RPMI7951 (cell line): Measurements from ENCODE around the gene MORC1. TPM values are rescaled to one million over a fixed set of nuclear protein-coding genes. Genes with fewer than 3 reads are reported as not detected.
"Not testable (repeated sequence)": the region's sequence is repeated elsewhere in the genome, so short reads cannot be mapped to it uniquely, and the experiment has no call there.

Source experiments
- DNase-seq: peaks from one replicate; pipeline ENCODE4 v3.0.0-alpha.2; 2012; ENCODE audit warnings: low read depth
- total RNA-seq: library from RNA; depleted of rRNA; stranded (reverse); fragments of >200 nt; shearing (Covaris generic); gene quantifications from 2 replicates; pipeline ENCODE4 v1.2.3, GENCODE V29; 2014

The MORC1 gene
- total RNA-seq, 1 experiment from 2014 or later = not detected

- no peak for DNase-seq
Observed at GRCh38 chr3:109098079-109098644, 19.8 kb downstream of the MORC1 start.

GRCh38 chr3:109095166-109095565, 22.8 kb downstream of the MORC1 start:
- no peak for DNase-seq

- no peak for DNase-seq
Observed at GRCh38 chr3:109093561-109093960, 24.4 kb downstream of the MORC1 start.

GRCh38 chr3:109091846-109092245, 26.1 kb downstream of the MORC1 start:
- no peak for DNase-seq

GRCh38 chr3:109089265-109089664, 28.7 kb downstream of the MORC1 start:
- no peak for DNase-seq

GRCh38 chr3:109081746-109082510, 36.0 kb downstream of the MORC1 start:
- peak; percentile 49 for DNase-seq

GRCh38 chr3:109080090-109080489, 37.8 kb downstream of the MORC1 start:
- DNase-seq = not testable (repeated sequence)

GRCh38 chr3:109073116-109073515, 44.8 kb downstream of the MORC1 start:
- DNase-seq = no peak

- DNase-seq = no peak
Observed at GRCh38 chr3:109072194-109072593, 45.7 kb downstream of the MORC1 start.

- DNase-seq = no peak
Observed at GRCh38 chr3:109071350-109072142, 46.4 kb downstream of the MORC1 start.

GRCh38 chr3:109070211-109070610, 47.7 kb downstream of the MORC1 start:
- no peak for DNase-seq

- DNase-seq = no peak
Observed at GRCh38 chr3:109066864-109067263, 51.1 kb downstream of the MORC1 start.

GRCh38 chr3:109059264-109059663, 58.7 kb downstream of the MORC1 start:
- DNase-seq = no peak

GRCh38 chr3:109057616-109058015, 60.3 kb downstream of the MORC1 start:
- DNase-seq = no peak

GRCh38 chr3:109057056-109057455, 60.9 kb downstream of the MORC1 start:
- DNase-seq = no peak

- DNase-seq = peak; percentile 15
Observed at GRCh38 chr3:109050591-109051167, 67.3 kb downstream of the MORC1 start.

GRCh38 chr3:109047366-109047765, 70.6 kb downstream of the MORC1 start:
- no peak for DNase-seq

GRCh38 chr3:109045271-109046040, 72.5 kb downstream of the MORC1 start:
- DNase-seq = no peak

- no peak for DNase-seq
Observed at GRCh38 chr3:109035082-109035481, 82.9 kb downstream of the MORC1 start.

- DNase-seq = no peak
Observed at GRCh38 chr3:109033000-109033660, 84.8 kb downstream of the MORC1 start.

GRCh38 chr3:109028753-109029152, 89.2 kb downstream of the MORC1 start:
- DNase-seq = no peak
